Measurements from ENCODE around the gene COBL.
"Not testable (repeated sequence)": the region's sequence is repeated elsewhere in the genome, so short reads cannot be mapped to it uniquely, and the experiment has no call there.

Gene COBL

GRCh38 chr7:50994753-50995319 is 321.8 kb downstream of the COBL start:
- Histone ChIP-seq H3K36me3 (ENCODE audit: control insufficient read depth, insufficient read depth, low read length) (no peaks in the 10 kb centered on the region), H3K27me3 (replicated peaks; ENCODE audit: control insufficient read depth, insufficient read depth, low read length) (no peaks in the 10 kb centered on the region), H3K4me3 (replicated peaks; ENCODE audit: low read depth, low read length) (no peak overlapping the region)
- TF ChIP-seq, protein P1, sequence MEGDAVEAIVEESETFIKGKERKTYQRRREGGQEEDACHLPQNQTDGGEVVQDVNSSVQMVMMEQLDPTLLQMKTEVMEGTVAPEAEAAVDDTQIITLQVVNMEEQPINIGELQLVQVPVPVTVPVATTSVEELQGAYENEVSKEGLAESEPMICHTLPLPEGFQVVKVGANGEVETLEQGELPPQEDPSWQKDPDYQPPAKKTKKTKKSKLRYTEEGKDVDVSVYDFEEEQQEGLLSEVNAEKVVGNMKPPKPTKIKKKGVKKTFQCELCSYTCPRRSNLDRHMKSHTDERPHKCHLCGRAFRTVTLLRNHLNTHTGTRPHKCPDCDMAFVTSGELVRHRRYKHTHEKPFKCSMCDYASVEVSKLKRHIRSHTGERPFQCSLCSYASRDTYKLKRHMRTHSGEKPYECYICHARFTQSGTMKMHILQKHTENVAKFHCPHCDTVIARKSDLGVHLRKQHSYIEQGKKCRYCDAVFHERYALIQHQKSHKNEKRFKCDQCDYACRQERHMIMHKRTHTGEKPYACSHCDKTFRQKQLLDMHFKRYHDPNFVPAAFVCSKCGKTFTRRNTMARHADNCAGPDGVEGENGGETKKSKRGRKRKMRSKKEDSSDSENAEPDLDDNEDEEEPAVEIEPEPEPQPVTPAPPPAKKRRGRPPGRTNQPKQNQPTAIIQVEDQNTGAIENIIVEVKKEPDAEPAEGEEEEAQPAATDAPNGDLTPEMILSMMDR (IDR thresholded peaks at IDR 0.05; ENCODE audit: insufficient read depth, low read length, poor library complexity, severe bottlenecking), result no peak
- DNase-seq (ENCODE audit: extremely low read depth, insufficient read length), result no peak

DNA sequence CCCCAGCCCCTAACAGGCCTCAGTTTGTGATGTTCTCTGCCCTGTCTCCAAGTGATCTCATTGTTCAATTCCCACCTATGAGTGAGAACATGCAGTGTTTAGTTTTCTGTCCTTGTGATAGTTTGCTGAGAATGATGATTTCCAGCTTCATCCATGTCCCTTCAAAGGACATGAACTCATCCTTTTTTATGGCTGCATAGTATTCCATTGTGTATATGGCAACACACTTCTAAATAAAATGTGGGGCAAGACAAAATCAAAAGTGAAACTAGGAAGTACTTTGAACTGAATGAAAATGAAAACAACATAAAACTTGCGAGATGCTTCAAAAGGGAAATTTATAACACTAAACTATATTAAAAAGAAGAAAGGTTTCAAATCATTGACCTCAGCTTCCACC is 326.4 kb downstream of the COBL start:
- DNase-seq (ENCODE audit: extremely low read depth, insufficient read length); H3K4me3 ChIP-seq (replicated peaks; ENCODE audit: low read depth, low read length); H3K36me3 ChIP-seq (ENCODE audit: control insufficient read depth, insufficient read depth, low read length); H3K27me3 ChIP-seq (replicated peaks; ENCODE audit: control insufficient read depth, insufficient read depth, low read length): not testable (repeated sequence)

DNA sequence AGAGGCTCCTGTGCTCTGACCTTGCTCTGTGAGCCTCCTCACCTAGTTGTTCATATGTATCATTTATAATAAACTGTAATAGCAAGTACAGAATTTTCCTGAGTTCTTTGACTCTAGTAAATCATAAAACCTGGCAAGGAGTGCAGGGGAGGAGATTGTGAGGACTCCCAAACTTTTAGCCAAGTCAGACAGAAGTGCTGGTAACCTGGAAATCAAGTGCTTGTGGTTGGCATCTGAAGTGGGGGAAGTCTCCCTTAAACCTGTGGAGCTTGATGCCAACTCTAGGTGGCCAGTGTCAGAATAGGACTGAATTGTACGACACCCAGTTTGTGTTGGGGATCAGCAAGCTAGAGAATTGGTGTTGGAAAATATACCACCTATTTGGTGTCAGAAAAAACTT is 327.6 kb downstream of the COBL start:
- Histone ChIP-seq H3K4me3 (replicated peaks; ENCODE audit: low read depth, low read length) (no peak overlapping the region), H3K36me3 (ENCODE audit: control insufficient read depth, insufficient read depth, low read length) (no peaks in the 10 kb centered on the region), H3K27me3 (replicated peaks; ENCODE audit: control insufficient read depth, insufficient read depth, low read length) (no peaks in the 10 kb centered on the region)
- no peak for DNase-seq (ENCODE audit: extremely low read depth, insufficient read length)
- TF ChIP-seq, protein P1 (IDR thresholded peaks at IDR 0.05; ENCODE audit: insufficient read depth, low read length, poor library complexity, severe bottlenecking), result no peak

DNA sequence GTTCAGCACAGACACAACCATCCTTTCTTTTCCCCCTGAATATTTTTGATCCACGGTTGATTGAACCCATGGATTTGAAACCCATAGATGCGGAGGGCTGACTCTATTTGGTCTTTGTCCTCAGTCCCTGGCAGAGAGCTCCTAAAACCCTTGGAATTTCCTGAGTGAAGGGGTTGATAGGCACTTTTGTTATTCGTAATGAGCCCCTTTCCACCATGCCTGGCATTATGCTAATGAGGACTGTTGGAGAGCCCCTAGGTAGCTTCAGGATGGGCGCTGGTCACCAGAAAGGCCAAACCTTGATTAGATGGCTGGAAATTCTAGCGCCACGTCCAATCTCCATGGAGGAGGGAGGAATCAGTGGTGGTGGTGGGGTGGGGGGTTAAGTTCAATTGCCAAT is 328.1 kb downstream of the COBL start:
- TF ChIP-seq, protein P1 (IDR thresholded peaks at IDR 0.05; ENCODE audit: insufficient read depth, low read length, poor library complexity, severe bottlenecking), result no peak
- Histone ChIP-seq H3K4me3 (replicated peaks; ENCODE audit: low read depth, low read length) (no peak overlapping the region), H3K36me3 (ENCODE audit: control insufficient read depth, insufficient read depth, low read length) (no peaks in the 10 kb centered on the region), H3K27me3 (replicated peaks; ENCODE audit: control insufficient read depth, insufficient read depth, low read length) (no peaks in the 10 kb centered on the region)
- no peak for DNase-seq (ENCODE audit: extremely low read depth, insufficient read length)

- H3K36me3 ChIP-seq (ENCODE audit: control insufficient read depth, insufficient read depth, low read length), result no peaks in the 10 kb centered on the region
- H3K4me3 ChIP-seq (replicated peaks; ENCODE audit: low read depth, low read length), result no peak overlapping the region
- H3K27me3 ChIP-seq (replicated peaks; ENCODE audit: control insufficient read depth, insufficient read depth, low read length), result no peaks in the 10 kb centered on the region
- TF ChIP-seq, protein P1 (IDR thresholded peaks at IDR 0.05; ENCODE audit: insufficient read depth, low read length, poor library complexity, severe bottlenecking), result no peak
- no peak for DNase-seq (ENCODE audit: extremely low read depth, insufficient read length)
These were observed 331.5 kb downstream of the COBL start for GRCh38 chr7:50985096-50985495.

- no peaks in the 10 kb centered on the region for H3K27me3 ChIP-seq (replicated peaks; ENCODE audit: control insufficient read depth, insufficient read depth, low read length)
- H3K36me3 ChIP-seq (ENCODE audit: control insufficient read depth, insufficient read depth, low read length), result no peaks in the 10 kb centered on the region
- no peak overlapping the region for H3K4me3 ChIP-seq (replicated peaks; ENCODE audit: low read depth, low read length)
- no peak for DNase-seq (ENCODE audit: extremely low read depth, insufficient read length)
- TF ChIP-seq, protein P1 (IDR thresholded peaks at IDR 0.05; ENCODE audit: insufficient read depth, low read length, poor library complexity, severe bottlenecking), result no peak
These were observed 332.8 kb downstream of the COBL start for GRCh38 chr7:50983850-50984249.

Data from GM06990 (cell line).